Measurements from ENCODE around the gene GORASP2. TPM values are rescaled to one million over a fixed set of nuclear protein-coding genes. Genes with fewer than 3 reads are reported as not detected.

Gene GORASP2
- total RNA-seq, 1 experiment from 2014 or later: 97.7 TPM

- Histone ChIP-seq H2BK5ac (ENCODE audit: insufficient read length, low read length) (no peak overlapping the region), H2AFZ (ENCODE audit: low read length) (no peak overlapping the region), H3K56ac (ENCODE audit: insufficient read length, low read depth, low read length) (no peak overlapping the region), H3K4me1 (ENCODE audit: insufficient read depth, low read length) (no peaks in the 10 kb centered on the region; the same call in 1 of the 2 replicates), H3K9ac (ENCODE audit: extremely low read depth, insufficient read length, low read length) (no peak overlapping the region), H4K8ac (replicated peaks; ENCODE audit: insufficient read length, low read depth, low read length) (no peak overlapping the region), H3K23me2 (ENCODE audit: insufficient read length, low read depth, low read length, poor library complexity, severe bottlenecking) (no peaks in the 10 kb centered on the region), H2BK20ac (ENCODE audit: low read depth, low read length, poor library complexity, severe bottlenecking) (no peak overlapping the region), H3K23ac (ENCODE audit: insufficient read length, low read depth, low read length) (no peak overlapping the region), H2BK12ac (ENCODE audit: insufficient read length, low read depth, low read length) (no peak overlapping the region), H3T11ph (ENCODE audit: low read length) (no peak overlapping the region), H3K4ac (ENCODE audit: low read depth, low read length) (no peak overlapping the region), H2BK15ac (ENCODE audit: low read depth, low read length) (no peak overlapping the region), H3K14ac (ENCODE audit: insufficient read depth, low read length) (no peak overlapping the region), H3K79me1 (ENCODE audit: insufficient read depth, low read depth, low read length, poor library complexity, severe bottlenecking) (no peaks in the 10 kb centered on the region), H2BK120ac (ENCODE audit: low read depth, low read length, poor library complexity, severe bottlenecking) (no peak overlapping the region), H3K27me3 (ENCODE audit: insufficient read depth, low read length) (no peaks in the 10 kb centered on the region), H3K79me2 (ENCODE audit: insufficient read depth, low read length) (no peaks in the 10 kb centered on the region), H3K4me2 (ENCODE audit: insufficient read depth, insufficient read length, low read length) (no peak overlapping the region), H2AK5ac (ENCODE audit: insufficient read length, low read length) (no peak overlapping the region), H4K20me1 (ENCODE audit: control insufficient read depth, insufficient read depth, insufficient read length) (no peaks in the 10 kb centered on the region), H4K91ac (ENCODE audit: insufficient read length, low read depth, low read length) (no peak overlapping the region), H3K9me3 (ENCODE audit: control insufficient read depth, low read depth, low read length) (no peaks in the 10 kb centered on the region), H4K5ac (ENCODE audit: insufficient read length, low read depth, low read length) (no peak overlapping the region), H3K27ac (ENCODE audit: insufficient read length, low read depth, low read length) (no peak overlapping the region), H3K18ac (ENCODE audit: insufficient read length, low read depth, low read length) (no peak overlapping the region)
- Mint-ChIP-seq H3K9me3 (no peaks in the 10 kb centered on the region), H3K4me1 (peaks cover 13 to 14% of the 10 kb centered on the region in 2 experiments), H3K4me3 (no peak overlapping the region), H3K36me3 (ENCODE audit: insufficient read depth in 1 of 3, low read depth in 3 of 3) (no peaks in the 10 kb centered on the region), H3K27ac (no peak overlapping the region), H3K27me3 (ENCODE audit: low read depth) (peaks cover 7% of the 10 kb centered on the region; the same call in 1 of the 2 replicates)
- TF ChIP-seq CTCF (conservative IDR thresholded peaks at IDR 0.05): no peak
- no CpG with 5 or more reads among the region's 3 CpGs for WGBS (ENCODE audit: extremely low coverage, insufficient read length, low lambda C conversion rate)
- no peak for DNase-seq
These were observed 41.2 kb upstream of the GORASP2 start for GRCh38 chr2:170887896-170888295.

All from H9 (cell line).